PFSK-1 (cell line): ENCODE results near the gene SRSF4.

Experiments
- FOXP2 ChIP-seq: optimal IDR thresholded peaks from 2 replicates; pipeline ENCODE3; 2011; ENCODE audit warnings: borderline replicate concordance, control low read depth, inconsistent platforms; ENCODE audit not compliant: insufficient read depth; ENCODE audit errors: extremely low read length, extremely low read depth
- POLR2AphosphoS5 ChIP-seq: IDR thresholded peaks from 2 replicates; pipeline ENCODE4 v1.6.1; 2012; ENCODE audit warnings: low read depth, mild to moderate bottlenecking, control low read depth, low read length, moderate library complexity
- SIN3A ChIP-seq: IDR thresholded peaks from 2 replicates; pipeline ENCODE4 v1.6.1; 2012; ENCODE audit warnings: mild to moderate bottlenecking, low read length, moderate library complexity, borderline replicate concordance; ENCODE audit not compliant: insufficient read depth
- TAF1 ChIP-seq: IDR thresholded peaks from 2 replicates; pipeline ENCODE4 v1.6.1; 2012; ENCODE audit warnings: low read length, control low read depth, borderline replicate concordance; ENCODE audit not compliant: insufficient read depth
- TF ChIP-seq, protein P1 (sequence below), 2 experiments: IDR thresholded peaks; 2 replicates each; pipeline versions ENCODE4 v1.6.1 to v1.8.0; 2011 to 2012; ENCODE audit warnings: low read depth in 2 of 2, low read length in 2 of 2, control low read depth in 1 of 2, inconsistent platforms in 1 of 2, mild to moderate bottlenecking in 1 of 2, moderate library complexity in 1 of 2; ENCODE audit not compliant: insufficient read depth in 1 of 2

The SRSF4 gene

DNA sequence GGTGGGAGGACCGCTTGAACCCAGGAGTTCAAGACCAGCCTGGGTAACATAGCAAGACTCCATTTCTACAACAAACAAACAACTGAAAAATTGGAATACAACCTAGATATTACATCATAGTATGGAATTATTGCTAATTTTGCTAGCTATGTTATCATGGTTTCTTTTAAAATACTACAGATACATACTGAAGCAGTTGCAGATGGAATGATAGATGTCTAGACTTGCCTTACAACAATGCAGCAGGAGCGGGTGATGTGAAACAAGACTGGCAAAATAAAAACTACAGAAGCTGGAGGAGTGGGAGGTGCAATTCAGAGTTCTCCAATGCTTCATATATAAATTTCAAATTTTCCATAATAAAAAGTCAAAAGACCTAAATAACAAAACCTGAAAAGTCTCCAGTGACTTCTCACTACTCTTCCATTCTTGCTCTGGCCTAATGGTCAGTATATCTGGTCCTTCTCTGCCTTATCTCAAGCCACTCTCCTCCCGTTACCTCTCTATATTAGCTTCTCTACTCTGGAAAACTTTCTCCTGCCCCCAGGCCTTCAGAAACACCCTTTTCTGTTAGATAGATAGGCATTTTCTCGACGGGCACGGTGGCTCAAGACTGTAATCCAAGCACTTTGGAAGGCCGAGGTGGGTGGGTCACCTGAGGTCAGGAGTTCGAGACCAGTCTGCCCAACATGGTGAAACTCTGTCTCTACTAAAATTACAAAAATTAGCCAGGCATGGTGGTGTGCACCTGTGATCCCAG, 29.5 kb downstream of the SRSF4 start:
- TF ChIP-seq, protein P1, sequence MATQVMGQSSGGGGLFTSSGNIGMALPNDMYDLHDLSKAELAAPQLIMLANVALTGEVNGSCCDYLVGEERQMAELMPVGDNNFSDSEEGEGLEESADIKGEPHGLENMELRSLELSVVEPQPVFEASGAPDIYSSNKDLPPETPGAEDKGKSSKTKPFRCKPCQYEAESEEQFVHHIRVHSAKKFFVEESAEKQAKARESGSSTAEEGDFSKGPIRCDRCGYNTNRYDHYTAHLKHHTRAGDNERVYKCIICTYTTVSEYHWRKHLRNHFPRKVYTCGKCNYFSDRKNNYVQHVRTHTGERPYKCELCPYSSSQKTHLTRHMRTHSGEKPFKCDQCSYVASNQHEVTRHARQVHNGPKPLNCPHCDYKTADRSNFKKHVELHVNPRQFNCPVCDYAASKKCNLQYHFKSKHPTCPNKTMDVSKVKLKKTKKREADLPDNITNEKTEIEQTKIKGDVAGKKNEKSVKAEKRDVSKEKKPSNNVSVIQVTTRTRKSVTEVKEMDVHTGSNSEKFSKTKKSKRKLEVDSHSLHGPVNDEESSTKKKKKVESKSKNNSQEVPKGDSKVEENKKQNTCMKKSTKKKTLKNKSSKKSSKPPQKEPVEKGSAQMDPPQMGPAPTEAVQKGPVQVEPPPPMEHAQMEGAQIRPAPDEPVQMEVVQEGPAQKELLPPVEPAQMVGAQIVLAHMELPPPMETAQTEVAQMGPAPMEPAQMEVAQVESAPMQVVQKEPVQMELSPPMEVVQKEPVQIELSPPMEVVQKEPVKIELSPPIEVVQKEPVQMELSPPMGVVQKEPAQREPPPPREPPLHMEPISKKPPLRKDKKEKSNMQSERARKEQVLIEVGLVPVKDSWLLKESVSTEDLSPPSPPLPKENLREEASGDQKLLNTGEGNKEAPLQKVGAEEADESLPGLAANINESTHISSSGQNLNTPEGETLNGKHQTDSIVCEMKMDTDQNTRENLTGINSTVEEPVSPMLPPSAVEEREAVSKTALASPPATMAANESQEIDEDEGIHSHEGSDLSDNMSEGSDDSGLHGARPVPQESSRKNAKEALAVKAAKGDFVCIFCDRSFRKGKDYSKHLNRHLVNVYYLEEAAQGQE (IDR thresholded peaks at IDR 0.05; ENCODE audit: insufficient read depth in 1 of 2, low read depth in 2 of 2, low read length in 2 of 2) = no peak
- TF ChIP-seq SIN3A = no peak
- no peak for TF ChIP-seq TAF1
- TF ChIP-seq POLR2AphosphoS5 = no peak
- no peak for TF ChIP-seq FOXP2

DNA sequence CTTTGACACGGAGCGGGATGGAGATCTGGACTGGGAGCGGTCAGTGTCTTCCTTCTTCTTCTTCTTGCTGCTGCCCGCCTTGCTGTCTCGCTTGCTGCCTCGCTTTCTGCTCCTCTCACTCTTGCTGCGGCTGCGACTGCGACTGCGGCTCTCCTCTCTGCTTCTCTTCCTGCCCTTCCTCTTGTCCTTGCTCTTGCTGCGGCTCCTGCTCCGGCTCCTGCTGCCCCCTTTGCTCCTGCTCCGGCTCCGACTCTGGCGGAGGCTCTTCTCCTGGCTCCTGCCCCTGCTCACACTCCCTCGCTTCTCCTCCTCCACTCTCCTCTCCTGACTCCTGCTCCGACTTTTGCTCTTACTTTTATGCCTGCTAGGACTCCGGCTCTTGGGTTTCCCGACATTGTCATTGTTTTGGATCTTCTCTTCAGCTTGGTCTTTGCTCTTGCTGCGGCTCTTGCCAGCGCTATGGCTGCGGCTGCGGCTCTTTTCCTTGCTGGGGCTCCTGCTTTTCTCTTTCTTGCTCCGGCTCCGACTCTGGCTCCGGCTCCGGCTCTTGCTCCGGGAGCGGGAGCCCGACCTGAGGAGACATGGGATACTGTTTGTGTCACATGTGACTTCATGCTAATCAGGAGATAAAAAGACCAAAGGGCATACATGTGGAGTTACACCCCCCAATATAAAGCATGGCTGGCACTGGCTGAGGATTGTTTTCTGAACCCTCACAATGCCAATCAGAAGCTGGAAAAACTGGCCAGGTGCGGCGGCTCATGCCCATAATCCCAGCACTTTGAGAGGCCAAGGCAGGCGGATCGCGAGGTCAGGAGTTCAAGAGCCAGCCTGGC, 32.8 kb downstream of the SRSF4 start:
- TF ChIP-seq TAF1 (no peak), SIN3A (no peak), FOXP2 (no peak), POLR2AphosphoS5 (no peak)
- TF ChIP-seq, protein P1 (IDR thresholded peaks at IDR 0.05; ENCODE audit: insufficient read depth in 1 of 2, low read depth in 2 of 2, low read length in 2 of 2) = no peak

DNA sequence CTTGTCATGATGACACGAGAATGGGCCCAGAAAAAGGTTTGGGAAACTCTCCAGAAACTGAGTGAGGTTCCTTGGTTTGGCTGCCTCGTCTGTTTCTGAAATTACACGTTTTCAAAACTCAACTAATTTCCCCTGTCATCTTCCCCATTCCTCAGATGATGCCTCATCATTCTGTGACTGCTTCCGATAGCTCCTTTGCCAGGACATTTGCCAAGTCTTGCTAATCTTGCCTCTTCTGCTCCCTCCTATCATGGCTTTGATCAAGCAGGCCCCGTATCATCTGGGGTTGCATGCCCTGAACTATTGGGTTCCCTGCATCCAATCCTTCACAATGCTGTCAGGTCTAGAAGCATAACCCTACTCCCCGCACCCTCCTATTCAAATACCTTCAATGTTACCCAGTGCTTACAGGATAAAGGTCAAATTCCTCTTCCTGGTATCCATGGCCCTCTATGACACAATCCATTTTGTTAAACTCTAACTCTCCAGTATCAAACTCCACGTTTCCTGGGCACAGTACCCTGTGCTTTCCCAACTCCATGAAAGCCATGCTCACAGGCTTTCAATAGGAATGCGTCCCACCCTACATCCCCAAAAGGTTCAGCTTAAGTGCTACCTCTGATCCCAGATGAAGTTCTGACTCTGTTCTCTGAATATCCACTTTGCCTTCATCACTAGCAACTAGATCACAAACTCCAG, 35.8 kb downstream of the SRSF4 start:
- TF ChIP-seq POLR2AphosphoS5 = no peak; the same call in 1 of the 2 replicates
- no peak for TF ChIP-seq SIN3A
- no peak for TF ChIP-seq TAF1
- TF ChIP-seq, protein P1 (IDR thresholded peaks at IDR 0.05; ENCODE audit: insufficient read depth in 1 of 2, low read depth in 2 of 2, low read length in 2 of 2) = no peak
- no peak for TF ChIP-seq FOXP2

DNA sequence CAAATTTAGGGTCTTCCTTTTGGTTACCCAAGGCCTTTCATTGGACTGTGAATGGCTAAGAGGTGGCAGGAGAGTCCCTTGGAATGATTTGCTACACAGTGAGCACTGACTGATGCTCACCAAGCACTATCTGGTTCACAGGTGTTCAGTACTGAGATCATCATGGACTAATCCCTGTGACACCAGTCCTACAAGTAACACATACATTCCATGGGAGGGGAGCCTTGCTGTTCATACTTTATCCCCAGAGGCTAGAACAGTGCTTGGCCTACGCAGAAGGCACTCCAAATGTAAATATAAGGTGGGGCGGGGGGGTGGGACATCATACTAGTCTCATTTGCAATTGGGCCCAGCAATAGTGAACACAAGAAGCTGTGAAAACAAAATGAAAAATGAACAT, 37.5 kb downstream of the SRSF4 start:
- TF ChIP-seq SIN3A = no peak
- TF ChIP-seq POLR2AphosphoS5 = no peak
- TF ChIP-seq FOXP2 = no peak
- TF ChIP-seq TAF1 = no peak
- TF ChIP-seq, protein P1 (IDR thresholded peaks at IDR 0.05; ENCODE audit: insufficient read depth in 1 of 2, low read depth in 2 of 2, low read length in 2 of 2) = no peak
